Measurements from ENCODE around the gene LTO1. TPM values are rescaled to one million over a fixed set of nuclear protein-coding genes. Genes with fewer than 3 reads are reported as not detected.

LTO1 gene
- total RNA-seq, 4 donors from 2014 or later, result 4.1 to 30.7 (median 17.4) TPM

DNA sequence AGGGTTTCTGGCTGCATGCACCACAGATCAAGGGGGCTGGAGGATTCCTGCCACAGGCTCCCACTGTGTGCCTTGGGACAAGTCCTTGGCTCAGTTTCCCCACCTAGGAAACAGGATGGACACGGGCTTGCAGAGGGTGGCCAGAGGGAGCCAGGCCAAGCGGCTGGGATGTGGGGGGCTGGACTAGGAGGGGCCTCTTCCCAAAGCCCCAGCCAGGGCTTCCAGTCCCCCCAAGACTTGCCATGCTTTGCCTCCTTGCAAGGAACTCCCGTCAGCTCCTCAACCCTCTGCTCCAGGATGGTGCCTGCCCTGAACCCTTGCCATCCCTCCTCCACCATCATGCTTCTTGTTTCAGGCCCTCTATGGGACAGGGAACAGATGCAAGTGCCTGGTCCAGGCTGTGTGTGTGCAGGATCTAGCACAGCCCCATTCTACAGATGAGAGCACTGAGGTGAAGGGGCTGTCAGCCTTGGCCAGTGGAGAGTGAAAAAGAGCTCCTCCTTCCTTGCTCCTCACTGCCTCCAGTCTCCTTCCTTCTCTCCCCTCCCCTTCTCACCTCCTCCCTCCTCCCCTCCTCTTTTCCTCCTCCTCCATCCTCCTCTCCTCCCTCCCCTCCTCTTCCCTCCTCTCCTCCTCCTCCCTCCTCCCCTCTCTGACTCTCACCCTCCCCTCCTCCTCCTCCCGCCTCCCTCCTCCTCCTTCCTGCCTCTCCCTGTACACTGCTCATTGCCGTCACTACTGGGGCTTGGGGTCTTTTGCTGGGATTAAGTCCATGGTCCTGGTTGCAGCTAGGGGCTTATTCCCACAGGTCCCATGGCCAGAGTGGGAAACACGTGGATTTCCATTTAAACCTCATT, 42.0 kb upstream of the LTO1 start:
- no peak for TF ChIP-seq POLR2A (IDR thresholded peaks at IDR 0.05)
- TF ChIP-seq, protein P1, sequence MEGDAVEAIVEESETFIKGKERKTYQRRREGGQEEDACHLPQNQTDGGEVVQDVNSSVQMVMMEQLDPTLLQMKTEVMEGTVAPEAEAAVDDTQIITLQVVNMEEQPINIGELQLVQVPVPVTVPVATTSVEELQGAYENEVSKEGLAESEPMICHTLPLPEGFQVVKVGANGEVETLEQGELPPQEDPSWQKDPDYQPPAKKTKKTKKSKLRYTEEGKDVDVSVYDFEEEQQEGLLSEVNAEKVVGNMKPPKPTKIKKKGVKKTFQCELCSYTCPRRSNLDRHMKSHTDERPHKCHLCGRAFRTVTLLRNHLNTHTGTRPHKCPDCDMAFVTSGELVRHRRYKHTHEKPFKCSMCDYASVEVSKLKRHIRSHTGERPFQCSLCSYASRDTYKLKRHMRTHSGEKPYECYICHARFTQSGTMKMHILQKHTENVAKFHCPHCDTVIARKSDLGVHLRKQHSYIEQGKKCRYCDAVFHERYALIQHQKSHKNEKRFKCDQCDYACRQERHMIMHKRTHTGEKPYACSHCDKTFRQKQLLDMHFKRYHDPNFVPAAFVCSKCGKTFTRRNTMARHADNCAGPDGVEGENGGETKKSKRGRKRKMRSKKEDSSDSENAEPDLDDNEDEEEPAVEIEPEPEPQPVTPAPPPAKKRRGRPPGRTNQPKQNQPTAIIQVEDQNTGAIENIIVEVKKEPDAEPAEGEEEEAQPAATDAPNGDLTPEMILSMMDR (IDR thresholded peaks at IDR 0.05), result no peak
- no peak overlapping the region for H3K27ac ChIP-seq
- no peaks in the 10 kb centered on the region for H3K9me3 ChIP-seq
- no peaks in the 10 kb centered on the region for H3K4me1 ChIP-seq
- no peaks in the 10 kb centered on the region for H3K27me3 ChIP-seq
- H3K36me3 ChIP-seq, result no peaks in the 10 kb centered on the region
- H3K4me3 ChIP-seq, result no peak overlapping the region
- no peak for DNase-seq
- intact Hi-C loops (cut with DNase I; ENCODE audit: low total_unique reads), result no loop called here

DNA sequence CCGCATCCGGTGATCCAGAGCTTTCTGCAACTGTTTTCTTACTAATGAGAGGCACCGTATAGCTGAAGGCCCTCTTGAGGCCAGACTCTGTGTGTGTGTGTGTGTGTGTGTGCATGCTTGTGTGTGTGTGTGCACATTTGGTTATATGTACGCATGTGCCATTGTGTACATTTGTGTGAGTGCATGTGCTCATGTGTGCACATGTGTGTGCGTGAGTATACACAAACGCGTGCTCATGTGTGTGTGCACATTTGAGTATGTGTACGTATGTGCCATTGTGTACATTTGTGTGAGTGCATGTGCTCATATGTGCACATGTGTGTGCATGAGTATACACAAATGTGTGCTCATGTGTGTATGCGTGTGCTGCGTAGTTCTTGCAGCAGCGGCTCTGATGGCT, 40.9 kb upstream of the LTO1 start:
- no peaks in the 10 kb centered on the region for H3K9me3 ChIP-seq
- DNase-seq, result no peak
- TF ChIP-seq, protein P1 (IDR thresholded peaks at IDR 0.05), result no peak
- no peak for TF ChIP-seq POLR2A (IDR thresholded peaks at IDR 0.05)
- no peaks in the 10 kb centered on the region for H3K4me1 ChIP-seq
- H3K27ac ChIP-seq, result no peak overlapping the region
- no peak overlapping the region for H3K4me3 ChIP-seq
- intact Hi-C loops (cut with DNase I; ENCODE audit: low total_unique reads), result no loop called here
- H3K27me3 ChIP-seq, result no peaks in the 10 kb centered on the region
- no peaks in the 10 kb centered on the region for H3K36me3 ChIP-seq

DNA sequence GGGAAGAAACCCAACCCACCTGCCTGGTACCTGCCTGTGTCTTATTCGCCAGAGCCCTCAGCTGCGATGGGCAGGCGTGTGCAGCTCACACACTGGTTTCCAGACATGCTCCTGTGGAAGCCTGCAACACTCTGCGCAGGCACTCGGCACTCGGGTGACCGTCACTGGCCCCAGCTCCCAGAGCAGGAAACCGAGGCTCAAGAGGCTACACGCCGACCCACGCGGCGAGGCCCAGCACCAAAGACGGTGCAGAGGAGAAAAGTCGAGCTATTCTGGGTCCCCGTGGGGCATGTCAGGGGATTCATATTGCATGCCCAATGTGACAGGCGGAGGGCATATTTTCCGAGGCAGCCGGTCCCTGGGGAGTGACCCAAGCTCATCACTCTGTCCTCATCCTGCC, 40.3 kb upstream of the LTO1 start:
- Histone ChIP-seq H3K27me3 (no peaks in the 10 kb centered on the region), H3K27ac (no peak overlapping the region), H3K4me1 (no peaks in the 10 kb centered on the region), H3K36me3 (no peaks in the 10 kb centered on the region), H3K9me3 (no peaks in the 10 kb centered on the region), H3K4me3 (no peak overlapping the region)
- DNase-seq, result no peak
- intact Hi-C loops (cut with DNase I; ENCODE audit: low total_unique reads), result no loop called here
- TF ChIP-seq, protein P1 (IDR thresholded peaks at IDR 0.05), result no peak
- no peak for TF ChIP-seq POLR2A (IDR thresholded peaks at IDR 0.05)

DNA sequence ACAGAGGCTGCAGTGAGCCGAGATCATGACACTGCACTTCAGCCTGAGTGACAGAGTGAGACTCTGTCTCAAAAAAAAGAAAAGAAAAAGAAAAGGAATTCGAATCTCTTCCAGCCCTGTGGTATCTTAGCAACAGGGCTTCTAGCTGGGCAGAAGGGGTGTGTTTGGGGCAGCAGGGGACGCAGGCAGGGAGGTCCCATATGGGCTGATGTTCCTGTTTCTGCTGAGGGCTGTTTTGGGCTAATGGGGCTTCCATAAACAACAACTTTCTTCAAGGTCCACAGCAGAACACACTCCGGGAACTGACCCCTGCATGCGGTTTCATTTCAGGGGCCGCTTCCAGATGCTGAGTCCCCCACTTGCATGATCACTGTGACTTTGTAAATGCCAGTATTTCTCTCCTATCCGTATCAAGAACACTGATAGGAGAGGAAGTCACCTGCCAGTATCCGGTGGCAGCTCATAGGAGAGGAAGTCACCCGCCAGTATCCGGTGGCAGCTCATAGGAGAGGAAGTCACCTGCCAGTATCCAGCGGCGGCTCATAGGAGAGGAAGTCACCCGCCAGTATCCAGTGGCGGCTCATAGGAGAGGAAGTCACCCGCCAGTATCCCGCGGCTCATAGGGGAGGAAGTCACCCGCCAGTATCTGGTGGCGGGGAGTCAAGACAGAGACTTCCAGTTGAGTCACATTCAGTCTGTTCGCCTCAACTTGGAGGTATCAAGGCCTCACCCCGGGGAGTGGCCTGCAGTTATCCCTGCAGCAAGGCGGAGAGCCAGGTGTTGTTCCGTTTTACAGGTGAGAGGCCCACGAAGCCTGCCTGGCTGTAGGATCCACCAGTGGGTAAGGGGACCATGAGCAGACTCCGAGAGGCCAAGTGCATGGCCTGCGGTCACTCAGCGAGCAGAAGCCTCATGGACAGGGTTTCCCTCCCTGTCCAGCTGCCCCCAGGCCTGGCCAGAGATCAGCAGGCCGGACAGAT, 37.0 kb upstream of the LTO1 start:
- Histone ChIP-seq H3K4me1 (no peaks in the 10 kb centered on the region), H3K36me3 (no peaks in the 10 kb centered on the region), H3K27me3 (no peaks in the 10 kb centered on the region), H3K9me3 (no peaks in the 10 kb centered on the region), H3K27ac (no peak overlapping the region), H3K4me3 (no peak overlapping the region)
- no peak for DNase-seq
- intact Hi-C loops (cut with DNase I; ENCODE audit: low total_unique reads), result no loop called here
- TF ChIP-seq, protein P1 (IDR thresholded peaks at IDR 0.05), result no peak
- TF ChIP-seq POLR2A (IDR thresholded peaks at IDR 0.05), result no peak

Data from uterus (tissue), 4 donors.